Loucy (cell line): ENCODE measurements around the gene CNNM3.

Source experiments
- CTCF ChIP-seq: fragments of 200-600 bp; sonication (generic); conservative IDR thresholded peaks from 2 replicates; pipeline ENCODE4 v1.5.1; 2014; ENCODE audit warnings: mild to moderate bottlenecking, antibody characterized with exemption, low read length
- EZH2phosphoT487 ChIP-seq: fragments of 200-600 bp; IDR thresholded peaks from 2 replicates; pipeline ENCODE4 v1.6.1; 2018; ENCODE audit warnings: antibody characterized with exemption, mild to moderate bottlenecking, moderate library complexity, borderline replicate concordance

- no peak for TF ChIP-seq CTCF
- no peak for TF ChIP-seq EZH2phosphoT487
Observed at GRCh38 chr2:96789245-96789617, 26.8 kb upstream of the CNNM3 start.
